H1 (cell line): Measurements from ENCODE around the gene ALG11. TPM values are rescaled to one million over a fixed set of nuclear protein-coding genes. Genes with fewer than 3 reads are reported as not detected.
"Not testable (repeated sequence)": the region's sequence is repeated elsewhere in the genome, so short reads cannot be mapped to it uniquely, and the experiment has no call there.

Experiments used
- CTCF ChIA-PET: fragments of 300-600 bp; sonication (Branson Sonifier 250); formaldehyde crosslinking; loops from one replicate; lab custom pipeline; 2021; ENCODE audit not compliant: partially characterized antibody; lab: Charles Lee
- POLR2A ChIA-PET: fragments of 300-600 bp; sonication (Branson Sonifier 250); formaldehyde crosslinking; loops from one replicate; lab custom pipeline; 2021; ENCODE audit warnings: inconsistent platforms; ENCODE audit not compliant: partially characterized antibody; lab: Charles Lee
- DNase-seq, 2 experiments: peaks; one replicate each; pipeline versions ENCODE4 v3.0.0 to v3.0.0-alpha.2; 2010 to 2022; ENCODE audit warnings: low spot score in 2 of 2, low read depth in 1 of 2, mixed read lengths in 1 of 2
- FAIRE-seq: peaks from 2 replicates; lab custom pipeline; 2011; peaks lifted over from hg19 to GRCh38; lab: Jason Lieb, UNC
- H2AFZ ChIP-seq: 2 replicates; pipeline ENCODE4 v1.8.1; 2012; ENCODE audit warnings: low read length, inconsistent platforms
- H2AK5ac ChIP-seq: 2 replicates; pipeline ENCODE4 v1.6.1; 2013; ENCODE audit warnings: low read depth, low read length
- H2BK120ac ChIP-seq: replicated peaks from 2 replicates; pipeline ENCODE3; 2013; ENCODE audit warnings: low read depth, low read length, inconsistent platforms
- H2BK12ac ChIP-seq: 2 replicates; pipeline ENCODE4 v1.6.1; 2013; ENCODE audit warnings: low read depth, low read length
- H2BK15ac ChIP-seq: 2 replicates; pipeline ENCODE4 v1.6.1; 2013; ENCODE audit warnings: low read length
- H2BK20ac ChIP-seq: 2 replicates; pipeline ENCODE4 v1.6.1; 2013; ENCODE audit warnings: low read length
- H2BK5ac ChIP-seq: 2 replicates; pipeline ENCODE4 v1.6.1; 2013; ENCODE audit warnings: low read depth, low read length
- H3K14ac ChIP-seq: 2 replicates; pipeline ENCODE4 v1.6.1; 2013; ENCODE audit warnings: inconsistent platforms; ENCODE audit not compliant: insufficient read length
- H3K18ac ChIP-seq: 2 replicates; pipeline ENCODE4 v1.6.1; 2013; ENCODE audit warnings: low read length; ENCODE audit errors: extremely low read depth
- H3K23ac ChIP-seq: 2 replicates; pipeline ENCODE4 v1.6.1; 2013; ENCODE audit warnings: inconsistent platforms; ENCODE audit not compliant: insufficient read length
- H3K23me2 ChIP-seq: 2 replicates; pipeline ENCODE4 v1.6.1; 2013; ENCODE audit warnings: low read depth, low read length
- H3K27ac ChIP-seq: 2 replicates; pipeline ENCODE4 v1.6.1; 2011; ENCODE audit warnings: low read depth, low read length, inconsistent platforms
- H3K27me3 ChIP-seq, 4 experiments: replicated peaks in 1 of 4; 1 replicate in 1 of 4; 2 replicates in 3 of 4; pipeline versions ENCODE4 v1.6.1 to v1.8.1; 2011 to 2013; ENCODE audit warnings: low read length in 3 of 4, mild to moderate bottlenecking in 3 of 4, inconsistent platforms in 2 of 4, mixed read lengths in 2 of 4, moderate library complexity in 1 of 4; ENCODE audit not compliant: control insufficient read depth in 3 of 4, insufficient read depth in 3 of 4; ENCODE audit errors: extremely low read depth in 1 of 4
- H3K36me3 ChIP-seq, 4 experiments: 2 replicates each; pipeline versions ENCODE4 v1.6.1 to v1.8.1; 2011 to 2013; ENCODE audit warnings: mild to moderate bottlenecking in 4 of 4, low read length in 3 of 4, moderate library complexity in 2 of 4, control low read depth in 1 of 4, inconsistent platforms in 1 of 4; ENCODE audit not compliant: insufficient read depth in 4 of 4, control insufficient read depth in 2 of 4
- H3K4ac ChIP-seq: replicated peaks from 2 replicates; pipeline ENCODE3; 2013; ENCODE audit warnings: low read length, low read depth, mixed read lengths, inconsistent platforms; ENCODE audit not compliant: insufficient read length
- H3K4me1 ChIP-seq, 4 experiments: replicated peaks in 1 of 4; 1 replicate in 1 of 4; 2 replicates in 3 of 4; pipeline versions ENCODE4 v1.6.1 to v1.8.1; 2011 to 2013; ENCODE audit warnings: low read length in 3 of 4, inconsistent platforms in 2 of 4, mixed read lengths in 1 of 4; ENCODE audit not compliant: insufficient read depth in 4 of 4, control insufficient read depth in 3 of 4
- H3K4me2 ChIP-seq, 2 experiments: 2 replicates each; pipeline versions ENCODE4 v1.6.1 to v1.8.1; 2011 to 2013; ENCODE audit warnings: low read depth in 2 of 2, low read length in 2 of 2, control low read depth in 1 of 2, inconsistent platforms in 1 of 2, mild to moderate bottlenecking in 1 of 2; ENCODE audit not compliant: insufficient read depth in 1 of 2
- H3K4me3 ChIP-seq, 4 experiments: fragments of 200-600, 300-600 bp in 1 of 4; sonication (generic), shearing (Covaris generic), sonication (Bioruptor Twin) in 1 of 4; 2 replicates each; pipeline versions ENCODE4 v1.5.1 to v1.8.1; 2011 to 2016; ENCODE audit warnings: low read length in 4 of 4, low read depth in 3 of 4, control low read depth in 2 of 4, inconsistent platforms in 2 of 4, mild to moderate bottlenecking in 2 of 4, mixed read lengths in 1 of 4, moderate library complexity in 1 of 4; ENCODE audit not compliant: insufficient read depth in 2 of 4; ENCODE audit errors: extremely low read depth in 1 of 4
- H3K56ac ChIP-seq: replicated peaks from 2 replicates; pipeline ENCODE3; 2013; ENCODE audit warnings: low read depth, mild to moderate bottlenecking, mixed read lengths, low read length, inconsistent platforms; ENCODE audit not compliant: insufficient read length
- H3K79me1 ChIP-seq: 2 replicates; pipeline ENCODE4 v1.6.1; 2013; ENCODE audit warnings: low read depth, low read length, control low read depth
- H3K79me2 ChIP-seq, 2 experiments: 2 replicates each; pipeline versions ENCODE4 v1.6.1 to v1.8.1; 2012 to 2013; ENCODE audit warnings: low read length in 2 of 2, mild to moderate bottlenecking in 2 of 2, inconsistent platforms in 1 of 2; ENCODE audit not compliant: insufficient read depth in 2 of 2, control insufficient read depth in 1 of 2
- H3K9ac ChIP-seq, 4 experiments: replicated peaks in 1 of 4; 1 replicate in 1 of 4; 2 replicates in 3 of 4; pipeline versions ENCODE4 v1.6.1 to v1.8.1; 2011 to 2013; ENCODE audit warnings: low read depth in 3 of 4, low read length in 3 of 4, control low read depth in 2 of 4, mild to moderate bottlenecking in 2 of 4, moderate library complexity in 2 of 4, inconsistent platforms in 1 of 4; ENCODE audit errors: extremely low read depth in 1 of 4
- H3K9me3 ChIP-seq, 2 experiments: 2 replicates each; pipeline versions ENCODE4 v1.6.1 to v1.8.1; 2012 to 2013; ENCODE audit warnings: mild to moderate bottlenecking in 2 of 2, moderate library complexity in 2 of 2, control low read depth in 1 of 2, inconsistent platforms in 1 of 2, low read depth in 1 of 2, low read length in 1 of 2, mixed read lengths in 1 of 2; ENCODE audit not compliant: insufficient read depth in 2 of 2
- H4K20me1 ChIP-seq, 2 experiments: replicated peaks in 1 of 2; 2 replicates each; pipeline versions ENCODE3 to v1.8.1; 2011 to 2013; ENCODE audit warnings: inconsistent platforms in 2 of 2, low read length in 2 of 2, mild to moderate bottlenecking in 1 of 2; ENCODE audit not compliant: insufficient read depth in 2 of 2, control insufficient read depth in 1 of 2
- H4K5ac ChIP-seq: 2 replicates; pipeline ENCODE4 v1.6.1; 2013; ENCODE audit warnings: low read length, low read depth, mixed read lengths, inconsistent platforms; ENCODE audit not compliant: insufficient read length
- H4K8ac ChIP-seq: 2 replicates; pipeline ENCODE4 v1.8.0; 2013; ENCODE audit warnings: mild to moderate bottlenecking, moderate library complexity, low read length, inconsistent platforms; ENCODE audit not compliant: insufficient read depth; ENCODE audit errors: extremely low read depth
- H4K91ac ChIP-seq: replicated peaks from 2 replicates; pipeline ENCODE3; 2013; ENCODE audit warnings: low read length, mixed read lengths, inconsistent platforms; ENCODE audit not compliant: insufficient read length
- WGBS, 2 experiments: shearing (Covaris generic) in 1 of 2; methylation state at CpG; one replicate each; pipeline versions ENCODE4 v1.1.6 to v1.1.7; 2013 to 2015; ENCODE audit warnings: low lambda C conversion rate in 2 of 2, mixed read lengths in 2 of 2, inconsistent platforms in 1 of 2, low coverage in 1 of 2, missing lambda C conversion rate in 1 of 2; ENCODE audit not compliant: insufficient replicate concordance in 2 of 2, insufficient coverage in 1 of 2, insufficient read length in 1 of 2; ENCODE audit errors: extremely low coverage in 1 of 2, missing lambda C conversion rate in 1 of 2; 5-methylcytosine and 5-hydroxymethylcytosine counted together
- polyA plus RNA-seq, 7 experiments: library from polyadenylated mRNA; depleted of rRNA in 3 of 7; stranded (reverse) in 5 of 7; unstranded in 2 of 7; fragments of >200 nt in 5 of 7; fragments of 200-250 nt in 2 of 7; gene quantifications; 1 replicate in 5 of 7; 2 replicates in 1 of 7; 4 replicates in 1 of 7; pipeline versions ENCODE4 v1.2.1 to v1.2.3, GENCODE V29; 2011 to 2013; ENCODE audit warnings: missing spikeins in 2 of 7, mixed read lengths in 2 of 7
- total RNA-seq: library from RNA; stranded (reverse); fragmentation: NEBNext Ultra II Directional; extraction: Animal tissue kit (Norgen Biotek cat#: 25700); gene quantifications from 2 replicates; pipeline ENCODE4 v1.2.1, GENCODE V29; 2021

The ALG11 gene
- total and polyA plus RNA-seq, 2 of the 8 experiments (the other 6 are each of a cell fraction or from before 2014, with no cell fraction given), result 5.2 to 39.9 TPM

- H2BK120ac ChIP-seq, H3K23ac ChIP-seq, H3K18ac ChIP-seq, H4K8ac ChIP-seq, H2BK20ac ChIP-seq, FAIRE-seq, H4K20me1 ChIP-seq, H2AK5ac ChIP-seq, H3K4me3 ChIP-seq, H3K79me2 ChIP-seq, H2BK15ac ChIP-seq, H3K36me3 ChIP-seq, H3K56ac ChIP-seq, H3K27ac ChIP-seq, H2BK5ac ChIP-seq, H3K23me2 ChIP-seq, H3K4ac ChIP-seq, H3K9ac ChIP-seq, H4K91ac ChIP-seq, DNase-seq, H4K5ac ChIP-seq, H3K27me3 ChIP-seq, H3K4me1 ChIP-seq, H3K79me1 ChIP-seq, H2BK12ac ChIP-seq, H3K9me3 ChIP-seq, H2AFZ ChIP-seq, H3K14ac ChIP-seq, H3K4me2 ChIP-seq: not testable (repeated sequence)
- CTCF ChIA-PET, result interaction anchor here (0.8 to 3.2 kb wide), 3 partner anchors 18 to 87 kb away, joined by 3 to 13 read pairs (median 6); no protein-coding TSS in a partner anchor
- POLR2A ChIA-PET, result interaction anchor here (0.7 to 1.2 kb wide), 2 partner anchors 11 to 174 kb away, joined by 3 read pairs; no protein-coding TSS in a partner anchor
- WGBS, 2 experiments, result 88% methylated on average over 3 of the region's 3 CpGs; no CpG with 5 or more reads in 1 of the 2 experiments
Measured at GRCh38 chr13:51983292-51983691, 28.9 kb upstream of the ALG11 start.

GRCh38 chr13:51984904-51985303 is 27.3 kb upstream of the ALG11 start:
- H2BK20ac ChIP-seq, H3K79me2 ChIP-seq, FAIRE-seq, H2BK12ac ChIP-seq, H2AFZ ChIP-seq, H4K91ac ChIP-seq, H3K23ac ChIP-seq, H3K27ac ChIP-seq, H4K5ac ChIP-seq, H3K4ac ChIP-seq, H3K27me3 ChIP-seq, H3K79me1 ChIP-seq, H3K56ac ChIP-seq, H4K8ac ChIP-seq, H2BK120ac ChIP-seq, H2AK5ac ChIP-seq, H3K14ac ChIP-seq, H3K36me3 ChIP-seq, H3K4me1 ChIP-seq, H4K20me1 ChIP-seq, H3K4me3 ChIP-seq, H3K4me2 ChIP-seq, H3K9ac ChIP-seq, POLR2A ChIA-PET, H2BK5ac ChIP-seq, DNase-seq, H3K23me2 ChIP-seq, H2BK15ac ChIP-seq, H3K18ac ChIP-seq, H3K9me3 ChIP-seq: not testable (repeated sequence)
- WGBS, 2 experiments, result 85% methylated on average over 4 of the region's 4 CpGs; no CpG with 5 or more reads in 1 of the 2 experiments
- CTCF ChIA-PET, result interaction anchor here (2.1 to 2.3 kb wide), 2 partner anchors 16 to 89 kb away, joined by 6 read pairs; no protein-coding TSS in a partner anchor
